C4-2B (cell line): ENCODE results near the gene ACLY.

Source experiments
- H3K27ac ChIP-seq: fragments of 450-650 bp; 2 replicates; pipeline ENCODE4 v1.5.1; 2017
- CTCF ChIP-seq: fragments of 450-650 bp; conservative IDR thresholded peaks from 2 replicates; pipeline ENCODE4 v1.5.1; 2017; ENCODE audit warnings: mild to moderate bottlenecking
- ZFX ChIP-seq: fragments of 450-650 bp; IDR thresholded peaks from 2 replicates; pipeline ENCODE4 v1.6.1; 2017

ACLY gene

DNA sequence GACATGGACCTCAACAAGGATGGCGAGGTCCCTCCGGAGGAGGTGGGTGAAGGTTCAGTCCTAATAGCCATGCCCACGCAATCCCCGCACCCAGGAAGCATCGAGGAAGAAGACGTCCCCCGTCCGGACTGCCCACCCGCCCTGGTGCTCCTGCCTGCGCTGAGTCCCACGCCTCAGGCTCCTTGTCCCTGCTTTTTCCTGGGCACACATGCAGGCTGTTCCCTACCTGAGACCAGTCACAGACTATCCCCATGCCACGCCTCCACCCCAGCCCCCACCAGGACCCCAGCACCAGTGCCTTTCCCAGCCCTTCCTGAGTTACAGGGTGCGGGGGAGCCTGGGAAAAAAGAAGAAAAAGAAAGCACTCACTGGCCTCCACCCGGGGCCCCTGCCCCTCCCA lies 97.0 kb downstream of the ACLY start:
- H3K27ac ChIP-seq, result no peak overlapping the region
- TF ChIP-seq ZFX (no peak), CTCF (no peak)

DNA sequence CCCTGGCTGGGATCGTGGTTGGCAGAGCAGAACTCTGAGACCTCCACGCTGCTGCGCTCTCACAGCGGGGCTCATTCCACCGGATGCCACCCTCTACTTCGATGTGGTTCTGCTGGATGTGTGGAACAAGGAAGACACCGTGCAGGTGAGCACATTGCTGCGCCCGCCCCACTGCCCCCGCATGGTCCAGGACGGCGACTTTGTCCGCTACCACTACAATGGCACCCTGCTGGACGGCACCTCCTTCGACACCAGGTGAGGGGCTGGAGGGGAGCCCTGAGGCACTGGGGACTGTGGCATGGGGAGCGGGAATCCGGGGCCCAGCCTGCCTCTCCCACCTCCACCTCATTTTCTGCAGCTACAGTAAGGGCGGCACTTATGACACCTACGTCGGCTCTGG lies 100.7 kb downstream of the ACLY start:
- no peak for TF ChIP-seq CTCF
- TF ChIP-seq ZFX, result no peak

More for the DNA sequence above, 100.7 kb downstream of the ACLY start:
- no peak overlapping the region for H3K27ac ChIP-seq
